HG03442 (cell line): ENCODE results near the gene ATP7A.
"Not testable (repeated sequence)": the region's sequence is repeated elsewhere in the genome, so short reads cannot be mapped to it uniquely, and the experiment has no call there.

Experiments
- ATAC-seq: cut with Tn5 transposase; IDR thresholded peaks from one replicate; pipeline ENCODE4 v1.9.1; 2021; ENCODE audit warnings: mild to moderate bottlenecking, moderate library complexity; ENCODE audit not compliant: unreplicated experiment

ATP7A gene

GRCh38 chrX:77910108-77910840 lies at the start of gene ATP7A:
Gene ATP7A, plus strand, starts transcription at chrX:77910693. Its CDS starts 60,949 bp downstream, at chrX:77971642.
- ATAC-seq, result peak; percentile 96

GRCh38 chrX:77875372-77875771 lies 35.1 kb upstream of the ATP7A start:
- no peak for ATAC-seq

GRCh38 chrX:77881418-77881817 lies 29.1 kb upstream of the ATP7A start:
- ATAC-seq, result not testable (repeated sequence)

GRCh38 chrX:77892887-77893286 lies 17.6 kb upstream of the ATP7A start:
- ATAC-seq, result no peak

- no peak for ATAC-seq
These were observed 16.8 kb upstream of the ATP7A start for GRCh38 chrX:77893713-77894112.

- peak; percentile 93 for ATAC-seq
These were observed 15.3 kb upstream of the ATP7A start, which contains the start of gene MAGT1 for GRCh38 chrX:77894921-77895886. Gene MAGT1, minus strand, starts transcription at chrX:77895435. Its CDS starts 25 bp downstream, at chrX:77895410.

GRCh38 chrX:77899081-77899828 lies 11.2 kb upstream of the ATP7A start, which contains the start of gene COX7B:
Gene COX7B, plus strand, starts transcription at chrX:77899468. Its CDS starts 86 bp downstream, at chrX:77899554.
- ATAC-seq, result peak; percentile 61

GRCh38 chrX:77900688-77901087 lies 9.8 kb upstream of the ATP7A start:
- no peak for ATAC-seq

- no peak for ATAC-seq
These were observed 9.0 kb upstream of the ATP7A start for GRCh38 chrX:77901506-77901905.

GRCh38 chrX:77917294-77917933 lies 6.9 kb downstream of the ATP7A start:
- no peak for ATAC-seq

GRCh38 chrX:77918568-77918967 lies 8.1 kb downstream of the ATP7A start:
- no peak for ATAC-seq

GRCh38 chrX:77919370-77919769 lies 8.9 kb downstream of the ATP7A start:
- ATAC-seq, result not testable (repeated sequence)

GRCh38 chrX:77922787-77923186 lies 12.3 kb downstream of the ATP7A start:
- no peak for ATAC-seq

GRCh38 chrX:77924320-77924859 lies 13.9 kb downstream of the ATP7A start:
- ATAC-seq, result no peak

- ATAC-seq, result no peak
These were observed 15.3 kb downstream of the ATP7A start for GRCh38 chrX:77925764-77926163.

GRCh38 chrX:77930581-77930980 lies 20.1 kb downstream of the ATP7A start:
- no peak for ATAC-seq

- no peak for ATAC-seq
These were observed 25.4 kb downstream of the ATP7A start for GRCh38 chrX:77935886-77936285.

- no peak for ATAC-seq
These were observed 25.8 kb downstream of the ATP7A start for GRCh38 chrX:77936299-77936698.

GRCh38 chrX:77937291-77937690 lies 26.8 kb downstream of the ATP7A start:
- no peak for ATAC-seq

GRCh38 chrX:77938083-77938680 lies 27.7 kb downstream of the ATP7A start:
- ATAC-seq, result no peak
